Stimulated activated CD8-positive, alpha-beta memory T cell treated with anti-CD3 and anti-CD28 coated beads, Interleukin-7, amount 100 ng/mL, for 4 hours (primary cell): ENCODE measurements around the gene NDUFV1.
"Not testable (repeated sequence)": the region's sequence is repeated elsewhere in the genome, so short reads cannot be mapped to it uniquely, and the experiment has no call there.

Experiments
- DNase-seq, 2 donors: peaks; one replicate each; pipeline ENCODE4 v3.0.0-alpha.2; 2020; ENCODE audit warnings: low read depth in 2 of 2

NDUFV1 gene

DNA sequence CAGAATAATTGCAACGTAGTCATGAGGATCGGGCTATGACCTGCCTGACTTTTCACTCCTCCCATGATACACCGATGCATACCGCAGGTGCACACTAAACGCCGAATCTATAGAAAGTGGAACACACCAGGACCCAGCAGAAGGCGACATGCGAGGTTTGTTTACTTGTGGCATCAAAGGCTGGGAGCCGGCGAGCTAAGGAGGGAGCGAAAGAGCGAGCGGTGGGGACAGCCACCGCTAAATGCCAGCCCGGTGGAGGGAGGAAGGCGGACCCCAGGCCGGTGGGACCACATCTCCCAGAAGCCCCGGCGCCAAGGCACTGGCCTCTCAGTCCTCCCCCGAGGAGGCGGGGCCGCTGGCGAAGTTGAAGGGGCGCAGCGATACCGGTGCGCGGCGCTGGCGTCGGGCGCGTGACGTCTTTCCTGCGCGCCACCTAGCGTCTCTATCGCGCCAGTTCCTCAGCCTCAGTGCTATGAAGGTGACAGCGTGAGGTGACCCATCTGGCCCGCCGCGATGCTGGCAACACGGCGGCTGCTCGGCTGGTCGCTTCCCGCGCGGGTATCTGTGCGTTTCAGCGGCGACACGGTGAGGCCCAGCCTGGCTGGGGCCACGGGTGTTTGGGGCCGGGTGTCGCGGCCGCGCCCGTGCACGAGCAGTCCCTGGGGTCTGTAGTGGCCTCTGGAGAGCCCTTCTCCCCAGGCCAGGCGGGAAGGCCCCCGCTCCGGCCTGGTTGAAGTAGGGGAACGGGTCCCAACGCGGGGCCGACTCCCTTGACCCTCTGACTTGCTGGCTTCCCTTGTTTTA lies at the start of gene NDUFV1:
Gene NDUFV1 (plus strand): TSS at position 445 of the 804 bp plus-strand sequence. CDS start 69 bp downstream, at position 514.
- DNase-seq: peak; percentile 92 to 96

DNA sequence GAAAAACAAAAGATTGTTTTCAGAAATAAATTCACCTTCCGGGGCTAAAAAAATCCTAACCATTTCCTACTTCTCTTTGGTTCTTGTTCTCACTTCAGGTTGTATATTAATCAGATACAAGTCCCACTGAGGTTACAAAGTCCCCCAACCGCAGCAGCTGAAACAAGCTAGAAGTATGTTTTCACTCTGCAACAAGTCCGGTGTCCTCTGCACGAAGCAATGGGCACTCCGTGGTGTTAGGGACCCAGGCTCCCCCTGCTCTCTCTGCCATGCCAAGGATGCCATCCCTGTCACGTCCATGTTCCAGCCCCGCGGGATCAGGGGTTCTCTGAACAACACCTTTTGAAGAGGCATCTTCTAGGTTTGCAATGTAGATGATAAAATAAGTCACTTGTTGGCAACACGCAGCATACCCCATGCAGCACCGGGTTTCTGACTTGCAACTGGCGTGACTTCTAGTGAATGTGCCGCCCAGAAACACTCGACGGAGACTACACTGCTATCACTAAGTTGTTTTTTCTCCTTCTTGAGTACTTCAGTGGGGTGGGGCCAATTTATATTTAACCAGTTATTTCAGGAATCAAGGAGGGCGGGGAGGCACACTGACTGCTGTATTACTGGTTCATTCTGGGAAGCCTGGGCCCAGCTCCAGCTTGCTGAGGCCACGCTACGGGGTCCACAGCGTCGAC lies 48.5 kb upstream of the NDUFV1 start:
- no peak for DNase-seq

DNA sequence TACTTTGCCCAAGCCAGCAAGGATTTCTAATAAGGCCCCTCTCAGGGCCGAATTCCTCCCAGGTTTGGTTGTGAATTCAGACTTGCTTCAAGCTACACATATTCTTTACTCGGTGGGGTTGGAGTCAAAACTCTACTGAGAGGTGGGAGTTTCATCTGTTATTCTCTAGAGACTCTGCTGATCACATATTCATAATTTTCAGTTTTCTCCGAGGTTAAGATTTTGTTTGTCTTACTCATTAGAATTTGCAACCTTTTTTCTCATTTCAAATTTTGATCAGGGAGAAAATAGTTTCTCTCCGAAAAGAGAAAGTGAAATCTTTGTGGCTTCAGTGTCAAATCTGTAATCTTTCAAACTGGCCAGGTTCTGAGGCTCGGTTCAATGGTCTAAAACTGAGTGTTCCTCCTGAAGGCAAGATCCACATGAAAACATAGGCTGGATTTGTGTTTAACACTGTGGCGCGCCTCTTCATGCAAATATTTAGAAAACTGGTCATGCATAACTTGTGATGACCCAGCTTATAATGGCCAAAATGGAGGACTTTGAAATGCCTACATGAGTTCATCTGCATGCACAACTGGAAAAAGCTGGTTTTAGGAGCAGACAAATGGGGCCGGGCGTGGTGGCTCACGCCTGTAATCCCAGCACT lies 44.6 kb upstream of the NDUFV1 start:
- DNase-seq: no peak

DNA sequence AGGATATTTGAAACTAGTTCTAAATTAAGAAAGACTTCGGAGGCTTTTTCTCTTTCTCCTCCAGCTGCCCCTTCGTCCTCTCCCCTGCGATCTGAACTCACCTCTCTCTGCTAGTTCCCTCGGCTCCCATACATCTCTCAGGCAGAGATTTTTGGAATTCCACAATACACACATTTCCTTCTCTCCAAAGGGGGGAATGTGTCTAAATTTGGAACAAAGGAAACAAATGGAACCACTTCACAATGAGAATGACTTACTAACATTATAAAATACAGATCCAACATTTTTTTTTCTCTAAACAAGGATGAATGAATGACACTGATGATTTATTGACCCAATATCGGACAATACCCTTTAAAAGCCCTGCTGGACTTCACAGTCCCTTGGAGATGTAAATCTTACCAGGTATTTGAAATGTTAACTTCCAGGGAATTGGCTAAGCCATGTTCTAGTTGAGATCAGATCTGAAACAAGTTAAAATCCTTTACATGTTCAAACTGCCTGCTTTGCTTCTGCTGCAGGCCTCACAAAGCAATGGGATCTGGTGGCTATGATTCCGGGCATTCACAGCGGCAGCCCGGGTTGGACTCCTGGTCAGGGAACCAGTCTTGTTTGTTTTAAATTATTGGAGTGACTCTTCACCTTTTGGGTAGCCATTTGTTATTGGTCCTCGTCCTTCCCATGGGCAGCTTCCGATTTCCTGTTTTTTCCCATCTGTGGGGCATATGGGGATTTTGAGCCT lies 43.6 kb upstream of the NDUFV1 start:
- no peak for DNase-seq

DNA sequence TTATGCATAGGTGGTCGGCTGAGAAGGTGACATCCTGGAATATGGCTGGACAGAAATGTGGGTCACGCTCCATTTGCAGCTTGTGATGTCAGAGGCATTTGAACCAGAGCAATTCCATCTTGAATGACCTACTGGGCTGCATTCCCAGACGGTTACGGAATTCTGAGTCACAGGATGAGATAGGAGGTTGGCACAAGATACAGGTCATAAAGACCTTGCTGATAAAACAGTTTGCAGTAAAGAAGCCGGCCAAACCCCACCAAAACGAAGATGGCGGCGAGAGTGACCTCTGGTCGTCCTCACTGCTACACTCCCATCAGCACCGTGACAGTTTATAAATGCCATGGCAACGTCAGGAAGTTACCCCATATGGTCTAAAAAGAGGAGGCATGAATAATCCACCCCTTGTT lies 43.0 kb upstream of the NDUFV1 start:
- DNase-seq: not testable (repeated sequence)

DNA sequence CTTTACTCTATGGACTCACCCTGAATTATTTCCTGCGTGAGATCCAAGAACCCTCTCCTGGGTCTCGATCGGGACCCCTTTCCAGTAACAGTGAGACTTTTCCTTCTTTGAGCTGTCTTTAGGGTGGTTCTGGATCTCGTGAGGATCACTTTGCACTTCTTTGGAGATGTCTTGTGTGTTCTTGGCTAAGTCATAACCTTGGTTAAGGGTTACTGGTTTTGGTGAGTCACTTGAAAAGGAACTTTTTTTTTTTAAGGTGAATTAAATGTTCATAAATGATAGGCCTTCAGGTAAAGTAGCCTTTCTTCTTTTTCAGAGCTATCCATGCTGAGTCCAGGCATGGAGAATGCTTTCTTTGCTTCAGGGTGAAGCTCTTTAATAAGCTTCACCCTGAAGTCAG lies 42.5 kb upstream of the NDUFV1 start:
- DNase-seq: no peak

DNA sequence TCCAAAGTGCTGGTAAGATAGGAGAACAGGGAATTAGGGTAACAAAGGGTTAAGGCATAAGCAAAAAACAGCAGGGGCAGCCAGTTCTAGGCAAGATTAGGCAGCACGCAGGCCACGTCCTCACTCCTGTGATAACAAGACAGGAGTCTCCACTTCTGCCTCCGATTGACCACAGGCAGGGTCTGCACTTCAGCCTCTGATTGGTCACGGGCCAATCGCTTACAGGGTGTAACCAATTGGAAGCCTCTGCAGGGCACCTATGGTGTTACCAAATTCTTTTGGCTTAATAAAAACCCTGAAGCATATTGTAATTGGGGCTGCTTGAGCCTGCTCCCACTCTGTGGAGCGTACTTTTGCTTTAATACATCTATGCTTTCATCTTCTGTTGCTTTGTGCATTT lies 35.3 kb upstream of the NDUFV1 start:
- DNase-seq: no peak

DNA sequence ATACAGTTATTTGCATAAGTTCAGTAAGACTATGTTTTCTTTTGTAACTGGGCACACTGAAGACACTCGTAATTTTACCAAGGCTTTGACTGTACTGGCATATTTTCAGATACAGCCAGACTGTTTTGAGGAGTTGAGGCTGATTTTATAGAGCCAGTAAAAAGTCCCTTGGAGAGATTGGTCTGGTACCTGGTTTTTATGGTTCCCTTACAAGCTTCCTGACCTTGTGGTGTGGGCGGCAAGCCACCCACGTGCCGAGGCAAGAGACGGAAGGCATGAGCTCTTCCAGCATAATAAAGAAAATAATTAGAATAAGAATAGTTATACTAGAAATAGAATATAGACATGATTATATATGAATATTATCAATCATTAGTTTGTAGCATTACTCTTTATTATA lies 34.4 kb upstream of the NDUFV1 start:
- no peak for DNase-seq

DNA sequence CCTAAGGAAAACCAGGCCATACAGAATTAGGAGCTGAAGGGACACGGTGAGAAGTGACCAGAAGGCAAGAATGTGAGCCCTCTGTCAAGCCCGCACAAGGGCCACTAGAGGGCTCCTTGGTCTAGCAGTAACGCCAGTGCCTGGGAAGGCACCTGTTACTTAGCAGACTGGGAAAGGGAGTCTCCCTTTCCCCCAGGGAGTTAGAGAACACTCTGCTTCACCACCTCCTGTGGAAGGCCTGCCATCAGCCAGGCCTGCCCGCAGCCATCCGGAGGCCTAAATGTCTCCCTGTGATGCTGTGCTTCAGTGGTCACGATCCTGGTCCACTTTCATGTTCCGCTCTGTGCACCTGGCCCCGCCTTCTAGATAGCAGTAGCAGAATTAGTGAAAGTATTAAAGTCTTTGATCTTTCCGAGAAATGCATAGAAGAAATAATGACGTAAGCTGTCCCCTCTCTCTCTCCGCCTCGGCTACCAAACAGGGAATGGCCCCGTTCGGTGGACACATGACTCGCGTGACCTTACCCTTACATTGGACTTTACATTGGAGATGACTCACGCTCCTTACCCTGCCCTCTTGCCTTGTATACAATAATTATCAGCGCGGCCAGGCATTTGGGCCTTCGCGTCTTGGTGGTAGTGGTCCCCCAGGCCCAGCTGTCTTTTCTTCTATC lies 33.9 kb upstream of the NDUFV1 start:
- DNase-seq: peak in 1 of 2 donors; percentile 13

DNA sequence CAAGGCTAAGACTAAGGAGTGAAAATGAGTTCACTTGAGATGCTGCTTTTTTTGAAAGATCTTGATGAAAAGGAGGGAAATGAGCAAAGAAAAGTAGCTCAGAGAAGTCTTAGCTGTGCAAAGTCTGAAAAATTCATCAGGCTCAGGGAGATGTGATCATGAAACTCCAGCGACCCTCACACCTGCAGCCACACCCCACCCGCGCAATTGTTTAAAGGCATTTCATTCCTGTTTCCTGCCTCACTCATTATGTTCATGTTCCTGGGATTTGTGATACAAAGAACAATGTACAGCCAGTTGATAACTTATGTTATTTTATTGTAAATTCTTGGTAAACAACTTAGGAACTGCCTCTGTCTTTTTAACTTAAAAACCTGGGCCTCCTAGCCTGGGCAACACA lies 31.8 kb upstream of the NDUFV1 start:
- DNase-seq: no peak

DNA sequence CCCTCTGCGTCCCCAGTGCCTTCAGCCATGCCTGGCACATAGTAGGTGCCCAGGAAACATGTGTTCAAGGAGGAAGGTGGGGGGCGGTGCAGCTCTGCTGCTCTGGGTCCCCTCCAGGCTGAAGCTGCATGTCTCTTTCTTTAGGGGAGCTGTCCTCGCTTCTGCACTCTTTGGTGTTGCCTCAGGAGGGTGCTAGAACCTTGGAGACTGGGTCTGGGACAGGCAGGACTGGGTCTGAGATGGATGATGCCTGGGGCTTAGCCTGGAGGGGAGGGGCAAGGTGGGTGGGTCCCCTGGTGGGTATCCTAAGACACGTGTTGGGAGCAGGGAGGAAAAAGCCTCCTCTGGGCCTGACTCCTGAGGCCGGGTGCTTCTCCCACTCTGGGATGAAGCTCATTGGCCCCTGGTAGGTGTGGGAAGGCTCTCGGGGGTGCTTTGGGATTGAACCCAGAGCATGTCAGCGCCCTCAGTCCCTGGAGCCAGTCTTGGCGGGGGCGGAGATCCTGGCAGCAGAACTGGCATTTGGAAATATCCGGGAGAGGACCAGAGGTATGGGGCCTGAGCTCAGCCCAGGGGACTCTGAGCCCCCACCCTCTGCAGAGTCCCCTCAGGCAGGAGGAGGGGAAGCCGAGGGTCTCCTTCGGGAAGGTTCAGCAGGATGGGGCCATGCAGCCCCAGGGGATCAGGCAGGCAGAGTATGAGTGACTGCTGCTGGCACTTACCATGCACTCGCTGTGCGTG lies 29.8 kb upstream of the NDUFV1 start:
- no peak for DNase-seq

DNA sequence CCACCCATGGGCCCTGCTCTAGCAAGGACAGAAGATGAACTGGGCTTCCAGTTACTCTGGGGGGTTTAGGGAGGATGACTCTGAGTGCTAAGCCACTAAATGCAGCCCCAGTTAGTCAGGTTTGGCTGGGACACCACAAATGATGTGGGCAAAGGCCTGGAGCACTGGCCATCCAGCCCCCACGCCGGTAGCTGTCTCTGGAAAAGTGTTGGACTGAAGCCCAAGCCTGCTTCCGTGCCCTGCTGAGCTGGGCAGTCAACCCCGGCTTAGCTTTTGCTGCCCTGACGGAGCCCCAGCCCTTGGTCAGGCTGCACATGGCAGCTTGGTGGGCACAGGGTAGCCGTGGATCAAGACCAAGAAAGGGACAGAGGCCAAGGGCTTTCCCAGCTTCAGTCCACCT lies 28.8 kb upstream of the NDUFV1 start:
- no peak for DNase-seq

DNA sequence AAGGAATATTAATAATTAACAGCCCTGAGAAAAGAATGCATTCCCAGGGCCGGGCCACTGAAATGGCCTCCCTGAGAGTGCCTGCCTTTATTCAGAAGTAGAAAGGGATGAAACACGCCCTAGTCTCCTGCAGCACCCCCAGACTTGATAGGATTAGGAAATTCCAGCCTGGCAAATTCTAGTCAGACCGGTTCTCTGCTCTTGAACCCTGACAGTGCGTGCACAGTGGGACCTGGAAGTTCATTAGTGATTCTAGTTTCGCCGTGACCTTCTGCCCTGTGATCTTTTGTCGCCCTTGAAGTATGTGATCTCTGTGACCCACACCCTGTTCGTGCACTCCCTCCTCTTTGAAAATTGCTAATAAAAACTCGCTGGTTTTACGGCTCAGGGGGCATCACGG lies 25.3 kb upstream of the NDUFV1 start:
- no peak for DNase-seq

DNA sequence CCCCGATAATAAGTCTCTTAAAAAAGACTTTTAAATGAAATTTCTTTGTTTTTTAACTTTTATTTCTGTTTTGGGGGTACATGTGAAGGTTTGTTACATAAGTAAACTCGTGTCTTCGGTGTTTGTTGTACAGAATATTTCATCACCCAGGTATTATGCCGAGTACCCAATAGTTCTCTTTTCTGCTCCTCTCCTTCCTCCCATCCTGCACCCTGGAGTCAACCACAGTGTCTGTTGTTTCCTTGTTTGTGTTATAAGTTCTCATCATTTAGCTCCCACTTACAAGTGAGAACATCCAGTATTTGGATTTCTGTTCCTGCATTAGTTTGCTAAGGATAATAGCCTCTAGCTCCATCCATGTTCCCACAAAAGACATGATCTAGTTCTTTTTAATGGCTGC lies 24.7 kb upstream of the NDUFV1 start:
- DNase-seq: no peak

DNA sequence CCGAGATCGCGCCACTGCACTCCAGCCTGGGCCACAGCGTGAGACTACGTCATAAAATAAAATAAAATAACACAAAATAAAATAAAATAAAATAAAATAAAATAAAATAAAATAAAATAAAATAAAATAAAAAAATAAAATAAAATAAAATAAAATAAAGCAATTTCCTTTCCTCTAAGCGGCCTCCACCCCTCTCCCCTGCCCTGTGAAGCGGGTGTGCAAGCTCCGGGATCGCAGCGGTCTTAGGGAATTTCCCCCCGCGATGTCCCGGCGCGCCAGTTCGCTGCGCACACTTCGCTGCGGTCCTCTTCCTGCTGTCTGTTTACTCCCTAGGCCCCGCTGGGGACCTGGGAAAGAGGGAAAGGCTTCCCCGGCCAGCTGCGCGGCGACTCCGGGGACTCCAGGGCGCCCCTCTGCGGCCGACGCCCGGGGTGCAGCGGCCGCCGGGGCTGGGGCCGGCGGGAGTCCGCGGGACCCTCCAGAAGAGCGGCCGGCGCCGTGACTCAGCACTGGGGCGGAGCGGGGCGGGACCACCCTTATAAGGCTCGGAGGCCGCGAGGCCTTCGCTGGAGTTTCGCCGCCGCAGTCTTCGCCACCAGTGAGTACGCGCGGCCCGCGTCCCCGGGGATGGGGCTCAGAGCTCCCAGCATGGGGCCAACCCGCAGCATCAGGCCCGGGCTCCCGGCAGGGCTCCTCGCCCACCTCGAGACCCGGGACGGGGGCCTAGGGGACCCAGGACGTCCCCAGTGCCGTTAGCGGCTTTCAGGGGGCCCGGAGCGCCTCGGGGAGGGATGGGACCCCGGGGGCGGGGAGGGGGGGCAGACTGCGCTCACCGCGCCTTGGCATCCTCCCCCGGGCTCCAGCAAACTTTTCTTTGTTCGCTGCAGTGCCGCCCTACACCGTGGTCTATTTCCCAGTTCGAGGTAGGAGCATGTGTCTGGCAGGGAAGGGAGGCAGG lies 23.2 kb upstream of the NDUFV1 start, which contains the start of gene GSTP1:
Gene GSTP1 (plus strand): TSS at position 566 of the 958 bp plus-strand sequence. CDS start 32 bp downstream, at position 598.
- DNase-seq: peak; percentile 59 to 80

DNA sequence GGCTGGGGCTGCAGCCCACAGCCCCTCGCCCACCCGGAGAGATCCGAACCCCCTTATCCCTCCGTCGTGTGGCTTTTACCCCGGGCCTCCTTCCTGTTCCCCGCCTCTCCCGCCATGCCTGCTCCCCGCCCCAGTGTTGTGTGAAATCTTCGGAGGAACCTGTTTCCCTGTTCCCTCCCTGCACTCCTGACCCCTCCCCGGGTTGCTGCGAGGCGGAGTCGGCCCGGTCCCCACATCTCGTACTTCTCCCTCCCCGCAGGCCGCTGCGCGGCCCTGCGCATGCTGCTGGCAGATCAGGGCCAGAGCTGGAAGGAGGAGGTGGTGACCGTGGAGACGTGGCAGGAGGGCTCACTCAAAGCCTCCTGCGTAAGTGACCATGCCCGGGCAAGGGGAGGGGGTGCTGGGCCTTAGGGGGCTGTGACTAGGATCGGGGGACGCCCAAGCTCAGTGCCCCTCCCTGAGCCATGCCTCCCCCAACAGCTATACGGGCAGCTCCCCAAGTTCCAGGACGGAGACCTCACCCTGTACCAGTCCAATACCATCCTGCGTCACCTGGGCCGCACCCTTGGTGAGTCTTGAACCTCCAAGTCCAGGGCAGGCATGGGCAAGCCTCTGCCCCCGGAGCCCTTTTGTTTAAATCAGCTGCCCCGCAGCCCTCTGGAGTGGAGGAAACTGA lies 22.4 kb upstream of the NDUFV1 start:
- no peak for DNase-seq

DNA sequence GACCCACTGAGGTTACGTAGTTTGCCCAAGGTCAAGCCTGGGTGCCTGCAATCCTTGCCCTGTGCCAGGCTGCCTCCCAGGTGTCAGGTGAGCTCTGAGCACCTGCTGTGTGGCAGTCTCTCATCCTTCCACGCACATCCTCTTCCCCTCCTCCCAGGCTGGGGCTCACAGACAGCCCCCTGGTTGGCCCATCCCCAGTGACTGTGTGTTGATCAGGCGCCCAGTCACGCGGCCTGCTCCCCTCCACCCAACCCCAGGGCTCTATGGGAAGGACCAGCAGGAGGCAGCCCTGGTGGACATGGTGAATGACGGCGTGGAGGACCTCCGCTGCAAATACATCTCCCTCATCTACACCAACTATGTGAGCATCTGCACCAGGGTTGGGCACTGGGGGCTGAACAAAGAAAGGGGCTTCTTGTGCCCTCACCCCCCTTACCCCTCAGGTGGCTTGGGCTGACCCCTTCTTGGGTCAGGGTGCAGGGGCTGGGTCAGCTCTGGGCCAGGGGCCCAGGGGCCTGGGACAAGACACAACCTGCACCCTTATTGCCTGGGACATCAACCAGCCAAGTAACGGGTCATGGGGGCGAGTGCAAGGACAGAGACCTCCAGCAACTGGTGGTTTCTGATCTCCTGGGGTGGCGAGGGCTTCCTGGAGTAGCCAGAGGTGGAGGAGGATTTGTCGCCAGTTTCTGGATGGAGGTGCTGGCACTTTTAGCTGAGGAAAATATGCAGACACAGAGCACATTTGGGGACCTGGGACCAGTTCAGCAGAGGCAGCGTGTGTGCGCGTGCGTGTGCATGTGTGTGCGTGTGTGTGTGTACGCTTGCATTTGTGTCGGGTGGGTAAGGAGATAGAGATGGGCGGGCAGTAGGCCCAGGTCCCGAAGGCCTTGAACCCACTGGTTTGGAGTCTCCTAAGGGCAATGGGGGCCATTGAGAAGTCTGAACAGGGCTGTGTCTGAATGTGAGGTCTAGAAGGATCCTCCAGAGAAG lies 21.6 kb upstream of the NDUFV1 start:
- no peak for DNase-seq

DNA sequence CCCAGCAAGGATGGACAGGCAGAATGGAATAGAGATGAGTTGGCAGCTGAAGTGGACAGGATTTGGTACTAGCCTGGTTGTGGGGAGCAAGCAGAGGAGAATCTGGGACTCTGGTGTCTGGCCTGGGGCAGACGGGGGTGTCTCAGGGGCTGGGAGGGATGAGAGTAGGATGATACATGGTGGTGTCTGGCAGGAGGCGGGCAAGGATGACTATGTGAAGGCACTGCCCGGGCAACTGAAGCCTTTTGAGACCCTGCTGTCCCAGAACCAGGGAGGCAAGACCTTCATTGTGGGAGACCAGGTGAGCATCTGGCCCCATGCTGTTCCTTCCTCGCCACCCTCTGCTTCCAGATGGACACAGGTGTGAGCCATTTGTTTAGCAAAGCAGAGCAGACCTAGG lies 20.8 kb upstream of the NDUFV1 start:
- no peak for DNase-seq
